GM21390 (cell line): Measurements from ENCODE around the gene DMKN.
"Not testable (repeated sequence)": the region's sequence is repeated elsewhere in the genome, so short reads cannot be mapped to it uniquely, and the experiment has no call there.

Experiments used
- ATAC-seq: cut with Tn5 transposase; IDR thresholded peaks from one replicate; pipeline ENCODE4 v1.9.1; 2021; ENCODE audit not compliant: unreplicated experiment

The DMKN gene

GRCh38 chr19:35470128-35470527 is 43.3 kb downstream of the DMKN start:
- ATAC-seq, result no peak

- ATAC-seq, result peak; percentile 73
These were observed 44.8 kb downstream of the DMKN start for GRCh38 chr19:35468637-35469036.

GRCh38 chr19:35466259-35466658 is 47.2 kb downstream of the DMKN start:
- ATAC-seq, result no peak

- not testable (repeated sequence) for ATAC-seq
These were observed 50.5 kb downstream of the DMKN start for GRCh38 chr19:35462956-35463355.

- peak; percentile 49 for ATAC-seq
These were observed 50.9 kb downstream of the DMKN start for GRCh38 chr19:35462476-35462953.

GRCh38 chr19:35461788-35462187 is 51.7 kb downstream of the DMKN start:
- not testable (repeated sequence) for ATAC-seq

- ATAC-seq, result no peak
These were observed 52.4 kb downstream of the DMKN start for GRCh38 chr19:35461060-35461459.

- no peak for ATAC-seq
These were observed 52.8 kb downstream of the DMKN start for GRCh38 chr19:35460608-35461007.

GRCh38 chr19:35459414-35460082 is 53.9 kb downstream of the DMKN start:
- no peak for ATAC-seq

- ATAC-seq, result peak; percentile 36
These were observed 54.6 kb downstream of the DMKN start for GRCh38 chr19:35458731-35459391.

- no peak for ATAC-seq
These were observed 55.3 kb downstream of the DMKN start for GRCh38 chr19:35458192-35458591.

- no peak for ATAC-seq
These were observed 56.3 kb downstream of the DMKN start for GRCh38 chr19:35457173-35457572.

- no peak for ATAC-seq
These were observed 57.7 kb downstream of the DMKN start for GRCh38 chr19:35455616-35456201.

GRCh38 chr19:35454663-35455062 is 58.8 kb downstream of the DMKN start:
- ATAC-seq, result no peak

GRCh38 chr19:35451338-35452096 is 61.9 kb downstream of the DMKN start:
- ATAC-seq, result no peak

GRCh38 chr19:35449359-35450043 is 63.9 kb downstream of the DMKN start:
- ATAC-seq, result no peak

- ATAC-seq, result no peak
These were observed 65.6 kb downstream of the DMKN start, which contains the start of gene FFAR2 for GRCh38 chr19:35447606-35448469. FFAR2 (plus strand) TSS chr19:35448257; CDS start chr19:35449715, 1,458 bp downstream.
